Panc1 (cell line): ENCODE results near the gene CCDC85C. TPM values are rescaled to one million over a fixed set of nuclear protein-coding genes. Genes with fewer than 3 reads are reported as not detected.

ENCODE experiments used
- ATAC-seq: fragments of 200-7000 bp; cut with Tn5 transposase; 2 replicates; pipeline ENCODE4 v1.9.1; 2020; ENCODE audit warnings: mild to moderate bottlenecking, moderate library complexity
- BruUV-seq: library from RNA; stranded (reverse); fragments of 400-500 nt; replicated peaks from 2 replicates; lab custom pipeline; 2021; lab: Mats Ljungman, UMichigan
- CTCF ChIA-PET: fragments of 300-600 bp; sonication (Branson Sonifier 250); formaldehyde crosslinking; loops from one replicate; lab custom pipeline; 2022; ENCODE audit warnings: antibody characterized with exemption; lab: Charles Lee
- POLR2A ChIA-PET: fragments of 300-600 bp; sonication (Branson Sonifier 250); formaldehyde crosslinking; loops from one replicate; lab custom pipeline; 2022; ENCODE audit warnings: antibody characterized with exemption; lab: Charles Lee
- DNase-seq: peaks from one replicate; pipeline ENCODE4 v3.0.0-alpha.2; 2010; ENCODE audit warnings: low read depth, low spot score
- H3K27ac ChIP-seq: 2 replicates; pipeline ENCODE4 v1.5.1; 2011; ENCODE audit warnings: mild to moderate bottlenecking, low read length, inconsistent platforms
- H3K27me3 ChIP-seq: fragments of 200-500 bp; sonication (Bioruptor generic); 2 replicates; pipeline ENCODE4 v1.6.0; 2014; ENCODE audit warnings: low read length, inconsistent platforms; ENCODE audit not compliant: control insufficient read depth, insufficient read depth
- H3K36me3 ChIP-seq: fragments of 200-500 bp; sonication (Bioruptor generic); 2 replicates; pipeline ENCODE4 v1.5.1; 2014; ENCODE audit warnings: inconsistent platforms, mild to moderate bottlenecking, low read length, moderate library complexity; ENCODE audit not compliant: control insufficient read depth, insufficient read depth
- H3K4me1 ChIP-seq: 2 replicates; pipeline ENCODE4 v1.5.1; 2011; ENCODE audit warnings: inconsistent platforms, mild to moderate bottlenecking, low read length, moderate library complexity; ENCODE audit not compliant: control insufficient read depth, insufficient read depth
- H3K4me3 ChIP-seq, 2 experiments: 2 replicates each; pipeline ENCODE4 v1.5.1; 2011 to 2012; ENCODE audit warnings: low read depth in 2 of 2, low read length in 2 of 2, mild to moderate bottlenecking in 2 of 2, inconsistent platforms in 1 of 2, moderate library complexity in 1 of 2
- H3K9me3 ChIP-seq: fragments of 200-500 bp; sonication (Bioruptor generic); 2 replicates; pipeline ENCODE4 v1.5.1; 2014; ENCODE audit warnings: low read depth, mild to moderate bottlenecking, inconsistent platforms, low read length, moderate library complexity; ENCODE audit not compliant: control insufficient read depth, insufficient read depth
- POLR2AphosphoS5 ChIP-seq: IDR thresholded peaks from 2 replicates; pipeline ENCODE4 v1.6.1; 2012; ENCODE audit warnings: mild to moderate bottlenecking, low read depth, low read length, moderate library complexity
- SIN3A ChIP-seq: IDR thresholded peaks from 2 replicates; pipeline ENCODE4 v1.6.1; 2012; ENCODE audit warnings: low read depth, mild to moderate bottlenecking, low read length, moderate library complexity, borderline replicate concordance; ENCODE audit not compliant: insufficient read depth
- TCF7L2 ChIP-seq: IDR thresholded peaks from 2 replicates; pipeline ENCODE4 v1.6.1; 2011; ENCODE audit warnings: mild to moderate bottlenecking, low read depth, low read length, inconsistent platforms
- in situ Hi-C: cut with HindIII; loops from 2 replicates; pipeline ENCODE4 v1.10.0; 2016; ENCODE audit warnings: low sequenced_read_pairs, low pct_unique_long_range_greater_than_20kb
- intact Hi-C: fragments of 100-400 bp; cut with micrococcal nuclease; formaldehyde crosslinking; loops from one replicate; pipeline ENCODE4 v1.10.0; 2022; ENCODE audit not compliant: unreplicated experiment
- total RNA-seq: library from RNA; stranded (reverse); gene quantifications from one replicate; pipeline ENCODE4 v1.2.1, GENCODE V29; 2021; ENCODE audit not compliant: unreplicated experiment
- TF ChIP-seq, protein P1 (sequence below), 2 experiments: IDR thresholded peaks; 2 replicates each; pipeline ENCODE4 v1.6.1; 2011 to 2012; ENCODE audit warnings: low read depth in 2 of 2, control low read depth in 1 of 2, low read length in 1 of 2, mild to moderate bottlenecking in 1 of 2, moderate library complexity in 1 of 2; ENCODE audit not compliant: insufficient read depth in 1 of 2
- TF ChIP-seq, protein P2 (sequence below): fragments of 450-650 bp; IDR thresholded peaks from 2 replicates; pipeline ENCODE4 v1.5.1; 2017; ENCODE audit warnings: mild to moderate bottlenecking

The CCDC85C gene
- total RNA-seq, 1 experiment from 2014 or later: 96.6 TPM

DNA sequence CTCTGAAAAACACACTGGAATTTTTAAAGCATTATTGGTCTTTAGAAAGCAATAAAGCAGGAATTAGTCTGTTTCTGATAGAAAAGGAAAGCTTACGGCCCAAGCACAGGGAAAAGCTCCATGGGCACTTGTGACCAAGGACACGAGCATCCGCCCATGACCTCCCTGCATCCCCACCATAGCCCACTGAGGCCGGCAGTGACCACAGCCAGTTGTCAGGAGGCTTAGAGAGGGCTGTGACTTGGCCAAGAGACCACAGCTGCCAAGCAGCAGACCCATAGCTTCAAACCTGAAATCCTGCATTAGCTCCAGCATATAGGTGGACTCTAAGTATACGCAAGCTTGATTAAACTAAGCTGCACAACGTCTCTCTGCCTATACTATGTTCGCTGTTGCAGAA is 132.3 kb downstream of the CCDC85C start:
- Histone ChIP-seq H3K27me3 (no peaks in the 10 kb centered on the region), H3K4me1 (peaks cover 9% of the 10 kb centered on the region), H3K36me3 (no peaks in the 10 kb centered on the region), H3K27ac (no peak overlapping the region), H3K4me3 (no peak overlapping the region), H3K9me3 (no peaks in the 10 kb centered on the region)
- intact Hi-C loops (no loop called here), in situ Hi-C loops (no loop called here)
- POLR2A ChIA-PET: no interaction called here
- DNase-seq (no peak), ATAC-seq (no peak)
- CTCF ChIA-PET: no interaction called here
- no peak for TF ChIP-seq POLR2AphosphoS5
- TF ChIP-seq SIN3A: no peak
- no peak for TF ChIP-seq TCF7L2
- TF ChIP-seq, protein P1, sequence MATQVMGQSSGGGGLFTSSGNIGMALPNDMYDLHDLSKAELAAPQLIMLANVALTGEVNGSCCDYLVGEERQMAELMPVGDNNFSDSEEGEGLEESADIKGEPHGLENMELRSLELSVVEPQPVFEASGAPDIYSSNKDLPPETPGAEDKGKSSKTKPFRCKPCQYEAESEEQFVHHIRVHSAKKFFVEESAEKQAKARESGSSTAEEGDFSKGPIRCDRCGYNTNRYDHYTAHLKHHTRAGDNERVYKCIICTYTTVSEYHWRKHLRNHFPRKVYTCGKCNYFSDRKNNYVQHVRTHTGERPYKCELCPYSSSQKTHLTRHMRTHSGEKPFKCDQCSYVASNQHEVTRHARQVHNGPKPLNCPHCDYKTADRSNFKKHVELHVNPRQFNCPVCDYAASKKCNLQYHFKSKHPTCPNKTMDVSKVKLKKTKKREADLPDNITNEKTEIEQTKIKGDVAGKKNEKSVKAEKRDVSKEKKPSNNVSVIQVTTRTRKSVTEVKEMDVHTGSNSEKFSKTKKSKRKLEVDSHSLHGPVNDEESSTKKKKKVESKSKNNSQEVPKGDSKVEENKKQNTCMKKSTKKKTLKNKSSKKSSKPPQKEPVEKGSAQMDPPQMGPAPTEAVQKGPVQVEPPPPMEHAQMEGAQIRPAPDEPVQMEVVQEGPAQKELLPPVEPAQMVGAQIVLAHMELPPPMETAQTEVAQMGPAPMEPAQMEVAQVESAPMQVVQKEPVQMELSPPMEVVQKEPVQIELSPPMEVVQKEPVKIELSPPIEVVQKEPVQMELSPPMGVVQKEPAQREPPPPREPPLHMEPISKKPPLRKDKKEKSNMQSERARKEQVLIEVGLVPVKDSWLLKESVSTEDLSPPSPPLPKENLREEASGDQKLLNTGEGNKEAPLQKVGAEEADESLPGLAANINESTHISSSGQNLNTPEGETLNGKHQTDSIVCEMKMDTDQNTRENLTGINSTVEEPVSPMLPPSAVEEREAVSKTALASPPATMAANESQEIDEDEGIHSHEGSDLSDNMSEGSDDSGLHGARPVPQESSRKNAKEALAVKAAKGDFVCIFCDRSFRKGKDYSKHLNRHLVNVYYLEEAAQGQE (IDR thresholded peaks at IDR 0.05; ENCODE audit: insufficient read depth in 1 of 2, low read depth in 2 of 2, low read length in 1 of 2): no peak
- TF ChIP-seq, protein P2, sequence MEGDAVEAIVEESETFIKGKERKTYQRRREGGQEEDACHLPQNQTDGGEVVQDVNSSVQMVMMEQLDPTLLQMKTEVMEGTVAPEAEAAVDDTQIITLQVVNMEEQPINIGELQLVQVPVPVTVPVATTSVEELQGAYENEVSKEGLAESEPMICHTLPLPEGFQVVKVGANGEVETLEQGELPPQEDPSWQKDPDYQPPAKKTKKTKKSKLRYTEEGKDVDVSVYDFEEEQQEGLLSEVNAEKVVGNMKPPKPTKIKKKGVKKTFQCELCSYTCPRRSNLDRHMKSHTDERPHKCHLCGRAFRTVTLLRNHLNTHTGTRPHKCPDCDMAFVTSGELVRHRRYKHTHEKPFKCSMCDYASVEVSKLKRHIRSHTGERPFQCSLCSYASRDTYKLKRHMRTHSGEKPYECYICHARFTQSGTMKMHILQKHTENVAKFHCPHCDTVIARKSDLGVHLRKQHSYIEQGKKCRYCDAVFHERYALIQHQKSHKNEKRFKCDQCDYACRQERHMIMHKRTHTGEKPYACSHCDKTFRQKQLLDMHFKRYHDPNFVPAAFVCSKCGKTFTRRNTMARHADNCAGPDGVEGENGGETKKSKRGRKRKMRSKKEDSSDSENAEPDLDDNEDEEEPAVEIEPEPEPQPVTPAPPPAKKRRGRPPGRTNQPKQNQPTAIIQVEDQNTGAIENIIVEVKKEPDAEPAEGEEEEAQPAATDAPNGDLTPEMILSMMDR: no peak
- BruUV-seq: no TSS peak

DNA sequence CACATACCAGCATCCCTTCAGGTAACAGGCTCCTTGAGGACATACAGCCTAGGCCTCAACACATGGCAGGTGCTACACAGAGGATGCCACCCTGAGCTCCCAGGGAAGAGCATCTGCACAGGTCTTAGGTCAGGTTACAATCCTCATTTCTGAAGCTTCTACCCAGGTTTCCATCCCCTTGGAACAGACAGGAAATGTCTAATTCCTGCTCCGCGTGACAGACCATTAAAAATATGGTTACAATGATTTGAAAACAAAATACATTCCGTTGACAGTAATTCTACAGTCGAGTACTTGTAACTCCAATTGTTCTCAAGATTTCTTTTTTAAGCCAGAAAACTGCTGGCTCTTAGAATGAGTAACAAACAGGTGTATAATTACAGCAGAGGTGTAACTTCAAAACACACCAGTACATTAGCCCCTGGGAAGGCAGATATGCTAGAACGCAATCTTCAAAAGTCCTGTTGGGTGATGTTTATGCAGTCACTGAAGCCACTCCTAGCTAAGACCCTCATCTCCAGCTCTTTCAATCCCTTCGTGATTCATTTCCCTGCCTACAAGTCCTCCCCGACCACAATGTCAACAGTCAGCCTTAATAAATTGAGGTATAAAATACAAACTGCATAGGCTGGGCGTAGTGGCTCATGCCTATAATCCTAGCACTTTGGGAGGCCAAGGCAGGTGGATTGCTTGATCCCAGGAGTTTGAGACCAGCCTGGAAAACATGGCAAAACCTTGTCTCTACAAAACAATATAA is 135.0 kb downstream of the CCDC85C start:
- no peak overlapping the region for H3K4me3 ChIP-seq
- ChIA-PET CTCF (no interaction called here), POLR2A (interaction anchor here (0.5 kb wide), 1 partner anchor 24 kb away, joined by 3 read pairs; no protein-coding TSS in a partner anchor)
- intact Hi-C loops (no loop called here), in situ Hi-C loops (no loop called here)
- H3K36me3 ChIP-seq: no peaks in the 10 kb centered on the region
- 0 out of 2 replicates have a peak, but pooled peaks cover 3% of the 10 kb centered on the region for H3K4me1 ChIP-seq
- no peak overlapping the region for H3K27ac ChIP-seq
- no TSS peak for BruUV-seq
- no peak for ATAC-seq
- DNase-seq: no peak
- H3K9me3 ChIP-seq: no peaks in the 10 kb centered on the region
- TF ChIP-seq, protein P1 (IDR thresholded peaks at IDR 0.05; ENCODE audit: insufficient read depth in 1 of 2, low read depth in 2 of 2, low read length in 1 of 2): no peak
- TF ChIP-seq POLR2AphosphoS5 (no peak), TCF7L2 (no peak), SIN3A (no peak)
- TF ChIP-seq, protein P2: no peak
- no peaks in the 10 kb centered on the region for H3K27me3 ChIP-seq
